ENCODE data around the gene AQP10.

GRCh38 chr1:154323493-154323892 is 2.6 kb downstream of the AQP10 start:
- TF ChIP-seq EZH2 (IDR thresholded peaks at IDR 0.05; ENCODE audit: low read depth) (no peak), CTCF (conservative IDR thresholded peaks at IDR 0.05) (no peak)

Measured in PC-9 (cell line).